PFSK-1 (cell line): ENCODE results near the gene BOC.

Experiments
- FOXP2 ChIP-seq: optimal IDR thresholded peaks from 2 replicates; pipeline ENCODE3; 2011; ENCODE audit warnings: borderline replicate concordance, control low read depth, inconsistent platforms; ENCODE audit not compliant: insufficient read depth; ENCODE audit errors: extremely low read length, extremely low read depth
- POLR2AphosphoS5 ChIP-seq: IDR thresholded peaks from 2 replicates; pipeline ENCODE4 v1.6.1; 2012; ENCODE audit warnings: low read depth, mild to moderate bottlenecking, control low read depth, low read length, moderate library complexity
- REST ChIP-seq, 2 experiments: IDR thresholded peaks; 2 replicates each; pipeline versions ENCODE4 v1.6.1 to v1.8.0; 2011 to 2012; ENCODE audit warnings: low read depth in 2 of 2, low read length in 2 of 2, control low read depth in 1 of 2, inconsistent platforms in 1 of 2, mild to moderate bottlenecking in 1 of 2, moderate library complexity in 1 of 2; ENCODE audit not compliant: insufficient read depth in 1 of 2
- SIN3A ChIP-seq: IDR thresholded peaks from 2 replicates; pipeline ENCODE4 v1.6.1; 2012; ENCODE audit warnings: mild to moderate bottlenecking, low read length, moderate library complexity, borderline replicate concordance; ENCODE audit not compliant: insufficient read depth
- TAF1 ChIP-seq: IDR thresholded peaks from 2 replicates; pipeline ENCODE4 v1.6.1; 2012; ENCODE audit warnings: low read length, control low read depth, borderline replicate concordance; ENCODE audit not compliant: insufficient read depth

- TF ChIP-seq POLR2AphosphoS5 (no peak), TAF1 (no peak), REST (IDR thresholded peaks at IDR 0.05; ENCODE audit: insufficient read depth in 1 of 2, low read depth in 2 of 2, low read length in 2 of 2) (no peak), FOXP2 (no peak), SIN3A (no peak)
Measured at GRCh38 chr3:113266738-113267137, 55.4 kb downstream of the BOC start.
